Astrocyte (in vitro differentiated cells and primary cell): ENCODE data around the gene FILIP1L.

ENCODE experiments used
- EZH2 ChIP-seq: IDR thresholded peaks from 2 replicates; pipeline ENCODE4 v1.6.1; 2012; ENCODE audit warnings: mild to moderate bottlenecking, low read length, inconsistent platforms; ENCODE audit not compliant: insufficient read depth
- TF ChIP-seq, protein P1 (sequence below): IDR thresholded peaks from 2 replicates; pipeline ENCODE4 v1.5.1; 2011; ENCODE audit warnings: low read depth, mild to moderate bottlenecking, inconsistent platforms, low read length, moderate library complexity; ENCODE audit not compliant: insufficient read depth

DNA sequence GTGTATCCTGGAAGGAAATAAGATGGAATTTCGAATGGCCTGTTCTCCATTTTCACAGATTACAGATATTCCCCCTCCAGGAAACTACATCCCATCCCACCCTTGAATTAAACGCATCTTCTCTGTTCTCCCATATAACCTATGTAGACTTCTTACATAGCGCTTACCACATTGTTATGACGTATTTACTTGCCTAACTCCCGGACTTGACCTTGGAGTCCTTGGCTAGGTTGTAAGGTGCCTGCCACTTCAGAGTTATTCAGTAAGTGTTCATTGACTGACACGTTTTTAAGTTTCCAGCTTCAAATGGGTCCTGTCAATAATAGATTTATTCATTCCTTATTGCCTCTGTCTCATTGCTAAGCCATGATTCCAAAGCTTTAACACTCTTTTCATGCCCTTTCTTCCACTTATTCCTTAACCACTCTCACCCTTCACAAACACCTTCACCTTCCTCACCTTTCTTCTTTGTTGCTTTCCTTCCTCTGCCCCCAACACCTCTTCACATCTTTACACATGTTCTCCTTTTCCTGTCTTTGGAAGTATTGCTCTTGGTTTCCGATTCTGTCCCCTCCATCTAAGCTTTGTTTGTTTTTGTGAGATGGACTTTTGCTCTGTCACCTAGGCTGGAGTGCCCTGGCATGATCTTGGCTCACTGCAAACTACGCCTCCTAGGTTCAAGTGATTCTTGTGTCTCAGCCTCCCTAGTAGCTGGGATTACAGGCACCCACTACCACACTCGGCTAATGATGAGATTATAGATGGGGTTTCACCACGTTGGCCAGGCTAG, 158.3 kb downstream of the FILIP1L start:
- TF ChIP-seq, protein P1, sequence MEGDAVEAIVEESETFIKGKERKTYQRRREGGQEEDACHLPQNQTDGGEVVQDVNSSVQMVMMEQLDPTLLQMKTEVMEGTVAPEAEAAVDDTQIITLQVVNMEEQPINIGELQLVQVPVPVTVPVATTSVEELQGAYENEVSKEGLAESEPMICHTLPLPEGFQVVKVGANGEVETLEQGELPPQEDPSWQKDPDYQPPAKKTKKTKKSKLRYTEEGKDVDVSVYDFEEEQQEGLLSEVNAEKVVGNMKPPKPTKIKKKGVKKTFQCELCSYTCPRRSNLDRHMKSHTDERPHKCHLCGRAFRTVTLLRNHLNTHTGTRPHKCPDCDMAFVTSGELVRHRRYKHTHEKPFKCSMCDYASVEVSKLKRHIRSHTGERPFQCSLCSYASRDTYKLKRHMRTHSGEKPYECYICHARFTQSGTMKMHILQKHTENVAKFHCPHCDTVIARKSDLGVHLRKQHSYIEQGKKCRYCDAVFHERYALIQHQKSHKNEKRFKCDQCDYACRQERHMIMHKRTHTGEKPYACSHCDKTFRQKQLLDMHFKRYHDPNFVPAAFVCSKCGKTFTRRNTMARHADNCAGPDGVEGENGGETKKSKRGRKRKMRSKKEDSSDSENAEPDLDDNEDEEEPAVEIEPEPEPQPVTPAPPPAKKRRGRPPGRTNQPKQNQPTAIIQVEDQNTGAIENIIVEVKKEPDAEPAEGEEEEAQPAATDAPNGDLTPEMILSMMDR: no peak
- no peak for TF ChIP-seq EZH2
